ENCODE results near the gene TK2. TPM values are rescaled to one million over a fixed set of nuclear protein-coding genes. Genes with fewer than 3 reads are reported as not detected.
"Not testable (repeated sequence)": the region's sequence is repeated elsewhere in the genome, so short reads cannot be mapped to it uniquely, and the experiment has no call there.

Gene TK2
- total and polyA plus RNA-seq, 2 donors (not counting 1 experiment from before 2014, with no cell fraction given), result 34.8 to 73.7 TPM

- peak; percentile 33 to 59 for DNase-seq (ENCODE audit: low read depth in 2 of 2)
- no peak overlapping the region for H3K4me2 ChIP-seq (ENCODE audit: extremely low read depth, insufficient read depth, low read length)
- TF ChIP-seq EZH2 (IDR thresholded peaks at IDR 0.05; ENCODE audit: low read length, missing control alignments) (no peak), CTCF (conservative IDR thresholded peaks at IDR 0.05 in 1 of 2, IDR thresholded peaks at IDR 0.05 in 1 of 2; ENCODE audit: low read depth in 1 of 2, low read length in 2 of 2) (no peak)
Measured at GRCh38 chr16:66568355-66568754, 18.4 kb upstream of the TK2 start.

GRCh38 chr16:66567270-66567669, 17.3 kb upstream of the TK2 start:
- H3K4me3 ChIP-seq (replicated peaks in 1 of 4; ENCODE audit: control extremely low read depth in 1 of 4, insufficient read depth in 1 of 4, low read depth in 3 of 4, low read length in 4 of 4); H3K4me1 ChIP-seq (ENCODE audit: control insufficient read depth, extremely low read depth, insufficient read depth, low read length); H3K4me2 ChIP-seq (ENCODE audit: extremely low read depth, insufficient read depth, low read length); H2AFZ ChIP-seq (ENCODE audit: low read length); H3K36me3 ChIP-seq (ENCODE audit: control insufficient read depth, insufficient read depth, low read length); H4K20me1 ChIP-seq (ENCODE audit: control insufficient read depth, extremely low read depth, insufficient read depth, low read length); H3K27me3 ChIP-seq (ENCODE audit: control insufficient read depth, insufficient read depth, low read length); H3K9ac ChIP-seq (ENCODE audit: insufficient read depth, low read length); H3K27ac ChIP-seq (ENCODE audit: insufficient read depth, low read length); H3K9me3 ChIP-seq (ENCODE audit: control insufficient read depth, insufficient read depth, low read depth, low read length); H3K79me2 ChIP-seq (ENCODE audit: control insufficient read depth, insufficient read depth, low read length); DNase-seq (ENCODE audit: low read depth in 2 of 2): not testable (repeated sequence)

More at GRCh38 chr16:66568355-66568754, 18.4 kb upstream of the TK2 start:
- Histone ChIP-seq H2AFZ (ENCODE audit: low read length) (no peak overlapping the region), H3K4me1 (ENCODE audit: control insufficient read depth, extremely low read depth, insufficient read depth, low read length) (peaks cover 7% of the 10 kb centered on the region), H3K27me3 (ENCODE audit: control insufficient read depth, insufficient read depth, low read length) (no peaks in the 10 kb centered on the region), H3K79me2 (ENCODE audit: control insufficient read depth, insufficient read depth, low read length) (no peaks in the 10 kb centered on the region), H3K4me3 (replicated peaks in 1 of 4; ENCODE audit: control extremely low read depth in 1 of 4, insufficient read depth in 1 of 4, low read depth in 3 of 4, low read length in 4 of 4) (no peak overlapping the region), H3K36me3 (ENCODE audit: control insufficient read depth, insufficient read depth, low read length) (peaks cover 7% of the 10 kb centered on the region), H4K20me1 (ENCODE audit: control insufficient read depth, extremely low read depth, insufficient read depth, low read length) (no peaks in the 10 kb centered on the region), H3K9ac (ENCODE audit: insufficient read depth, low read length) (no peak overlapping the region), H3K9me3 (ENCODE audit: control insufficient read depth, insufficient read depth, low read depth, low read length) (no peaks in the 10 kb centered on the region), H3K27ac (ENCODE audit: insufficient read depth, low read length) (no peak overlapping the region)

- Histone ChIP-seq H3K27me3 (ENCODE audit: control insufficient read depth, insufficient read depth, low read length) (no peaks in the 10 kb centered on the region), H3K27ac (ENCODE audit: insufficient read depth, low read length) (no peak within 1 kb of the TSS), H3K4me2 (ENCODE audit: extremely low read depth, insufficient read depth, low read length) (no peak within 1 kb of the TSS), H3K4me1 (ENCODE audit: control insufficient read depth, extremely low read depth, insufficient read depth, low read length) (peaks cover 7% of the 10 kb centered on the region), H3K4me3 (replicated peaks in 1 of 4; ENCODE audit: control extremely low read depth in 1 of 4, insufficient read depth in 1 of 4, low read depth in 3 of 4, low read length in 4 of 4) (no peak within 1 kb of the TSS), H3K79me2 (ENCODE audit: control insufficient read depth, insufficient read depth, low read length) (no peaks in the 10 kb centered on the region), H3K9ac (ENCODE audit: insufficient read depth, low read length) (no peak within 1 kb of the TSS), H2AFZ (ENCODE audit: low read length) (no peak within 1 kb of the TSS), H4K20me1 (ENCODE audit: control insufficient read depth, extremely low read depth, insufficient read depth, low read length) (no peaks in the 10 kb centered on the region), H3K9me3 (ENCODE audit: control insufficient read depth, insufficient read depth, low read depth, low read length) (no peaks in the 10 kb centered on the region), H3K36me3 (ENCODE audit: control insufficient read depth, insufficient read depth, low read length) (peaks cover 7% of the 10 kb centered on the region)
- no peak for TF ChIP-seq EZH2 (IDR thresholded peaks at IDR 0.05; ENCODE audit: low read length, missing control alignments)
- no peak for TF ChIP-seq CTCF (conservative IDR thresholded peaks at IDR 0.05 in 1 of 2, IDR thresholded peaks at IDR 0.05 in 1 of 2; ENCODE audit: low read depth in 1 of 2, low read length in 2 of 2)
- no peak for DNase-seq (ENCODE audit: low read depth in 2 of 2)
Measured at GRCh38 chr16:66566051-66566901, 16.4 kb upstream of the TK2 start, which contains the start of gene CMTM1. Gene CMTM1 (plus strand): TSS chr16:66566439. CDS start chr16:66566514, 75 bp downstream.

Measured in fibroblast of lung (primary cell).